Stimulated activated CD4-positive, alpha-beta T cell treated with anti-CD3 and anti-CD28 coated beads, Interleukin-15, amount 100 ng/mL, for 24 hours (primary cell): ENCODE measurements around the gene BICDL2.
A peak's percentile ranks its signal among the peaks of the same experiment; 100 is the strongest.

Source experiments
- DNase-seq: peaks from one replicate; pipeline ENCODE4 v3.0.0-alpha.2; 2020

Gene BICDL2

DNA sequence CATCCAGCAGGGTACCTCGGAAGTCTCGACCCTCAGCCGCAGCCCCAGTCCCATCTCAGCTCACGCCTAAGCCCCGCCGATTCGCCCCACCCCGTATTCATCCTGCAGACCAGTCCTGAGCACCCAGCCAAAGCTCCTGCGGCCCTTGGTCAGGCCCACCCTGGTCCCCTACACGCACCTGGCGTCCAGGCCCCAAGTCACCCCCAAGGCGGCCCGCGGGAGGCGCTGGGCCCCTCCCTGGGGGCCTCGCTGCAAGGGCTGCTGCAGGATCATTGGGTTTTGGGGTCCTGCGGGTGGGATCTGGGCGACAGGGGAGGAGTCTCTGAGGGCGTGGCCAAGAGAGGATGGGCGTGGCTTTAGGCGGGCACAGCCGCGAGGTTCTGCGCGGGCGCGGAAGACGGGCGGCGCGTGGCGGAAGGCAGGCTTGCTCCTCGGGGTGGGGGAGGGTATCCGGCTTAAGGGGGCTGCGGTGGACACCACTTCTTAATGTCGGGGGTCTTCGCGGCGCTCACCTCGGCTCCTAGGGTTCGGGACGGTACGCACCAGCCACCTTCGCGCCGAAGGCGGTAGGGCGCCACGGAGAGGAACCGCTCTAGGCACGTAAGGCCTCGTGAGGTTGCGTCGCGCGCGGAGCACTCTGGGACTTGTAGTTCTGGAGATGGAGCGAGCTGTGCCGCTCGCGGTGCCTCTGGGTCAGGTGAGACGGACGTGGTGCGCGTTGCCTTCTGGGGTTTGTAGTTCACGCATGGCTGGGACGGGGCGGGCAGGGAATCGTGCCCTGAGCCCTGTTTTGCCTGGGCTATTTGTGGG, 12.9 kb downstream of the BICDL2 start, which contains the start of the genes HCFC1R1 and THOC6:
Gene HCFC1R1, minus strand, starts transcription at position 274 of the 810 bp plus-strand sequence. Its CDS starts 1 bp downstream, at position 273.
Gene THOC6, plus strand, starts transcription at position 367 of the 810 bp plus-strand sequence. Its CDS starts 292 bp downstream, at position 659.
- DNase-seq, result peak; percentile 98

DNA sequence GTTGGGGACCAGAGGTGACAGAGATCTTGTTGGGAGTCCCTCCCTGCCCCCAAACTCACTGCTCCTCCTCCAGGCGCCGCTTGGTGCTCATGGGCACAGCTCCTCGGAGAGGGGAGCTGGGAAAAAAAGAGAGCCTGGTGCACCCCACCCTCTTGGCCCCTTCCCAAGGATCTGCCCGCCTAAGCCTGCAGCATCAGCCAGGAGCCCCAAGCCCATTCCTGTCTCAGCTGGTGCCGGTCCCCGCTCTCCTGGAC, 13.4 kb downstream of the BICDL2 start:
- DNase-seq, result peak; percentile 51

- DNase-seq, result peak; percentile 23
Observed at GRCh38 chr16:3022684-3023414, 13.9 kb downstream of the BICDL2 start.

DNA sequence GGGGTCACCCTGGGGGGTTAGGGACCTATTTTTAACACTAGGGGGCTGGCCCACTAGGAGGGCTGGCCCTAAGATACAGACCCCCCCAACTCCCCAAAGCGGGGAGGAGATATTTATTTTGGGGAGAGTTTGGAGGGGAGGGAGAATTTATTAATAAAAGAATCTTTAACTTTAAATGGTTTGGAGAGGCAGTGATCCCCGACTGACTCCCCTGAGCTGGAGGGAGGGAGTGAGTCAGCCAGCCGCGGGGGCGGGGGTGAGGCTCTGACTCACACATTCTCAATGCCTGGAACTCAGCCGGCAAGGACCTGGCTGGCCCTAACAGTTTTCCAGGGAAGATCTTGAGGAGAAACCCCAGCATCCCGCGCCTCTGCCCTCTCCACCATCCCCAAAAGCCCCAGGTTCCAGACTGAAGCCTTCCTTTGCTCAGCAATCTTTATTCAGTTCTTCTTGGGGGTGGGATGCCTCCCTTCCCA, 14.5 kb downstream of the BICDL2 start:
- DNase-seq, result peak; percentile 95

DNA sequence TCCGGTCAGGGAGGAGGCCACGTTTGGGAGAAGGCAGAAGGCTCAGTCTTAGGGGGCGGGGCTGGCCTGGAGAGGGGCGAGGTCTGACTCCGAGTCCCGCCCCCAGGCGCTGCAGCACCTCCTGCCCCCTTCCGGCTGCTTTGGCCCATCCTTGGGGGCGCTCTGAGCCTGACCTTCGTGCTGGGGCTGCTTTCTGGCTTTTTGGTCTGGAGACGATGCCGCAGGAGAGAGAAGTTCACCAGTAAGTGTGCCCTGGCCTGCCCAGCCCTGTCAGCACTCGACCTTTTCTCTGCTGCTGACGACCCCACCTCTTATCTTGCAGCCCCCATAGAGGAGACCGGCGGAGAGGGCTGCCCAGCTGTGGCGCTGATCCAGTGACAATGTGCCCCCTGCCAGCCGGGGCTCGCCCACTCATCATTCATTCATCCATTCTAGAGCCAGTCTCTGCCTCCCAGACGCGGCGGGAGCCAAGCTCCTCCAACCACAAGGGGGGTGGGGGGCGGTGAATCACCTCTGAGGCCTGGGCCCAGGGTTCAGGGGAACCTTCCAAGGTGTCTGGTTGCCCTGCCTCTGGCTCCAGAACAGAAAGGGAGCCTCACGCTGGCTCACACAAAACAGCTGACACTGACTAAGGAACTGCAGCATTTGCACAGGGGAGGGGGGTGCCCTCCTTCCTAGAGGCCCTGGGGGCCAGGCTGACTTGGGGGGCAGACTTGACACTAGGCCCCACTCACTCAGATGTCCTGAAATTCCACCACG, 15.1 kb downstream of the BICDL2 start:
- DNase-seq, result peak; percentile 94

DNA sequence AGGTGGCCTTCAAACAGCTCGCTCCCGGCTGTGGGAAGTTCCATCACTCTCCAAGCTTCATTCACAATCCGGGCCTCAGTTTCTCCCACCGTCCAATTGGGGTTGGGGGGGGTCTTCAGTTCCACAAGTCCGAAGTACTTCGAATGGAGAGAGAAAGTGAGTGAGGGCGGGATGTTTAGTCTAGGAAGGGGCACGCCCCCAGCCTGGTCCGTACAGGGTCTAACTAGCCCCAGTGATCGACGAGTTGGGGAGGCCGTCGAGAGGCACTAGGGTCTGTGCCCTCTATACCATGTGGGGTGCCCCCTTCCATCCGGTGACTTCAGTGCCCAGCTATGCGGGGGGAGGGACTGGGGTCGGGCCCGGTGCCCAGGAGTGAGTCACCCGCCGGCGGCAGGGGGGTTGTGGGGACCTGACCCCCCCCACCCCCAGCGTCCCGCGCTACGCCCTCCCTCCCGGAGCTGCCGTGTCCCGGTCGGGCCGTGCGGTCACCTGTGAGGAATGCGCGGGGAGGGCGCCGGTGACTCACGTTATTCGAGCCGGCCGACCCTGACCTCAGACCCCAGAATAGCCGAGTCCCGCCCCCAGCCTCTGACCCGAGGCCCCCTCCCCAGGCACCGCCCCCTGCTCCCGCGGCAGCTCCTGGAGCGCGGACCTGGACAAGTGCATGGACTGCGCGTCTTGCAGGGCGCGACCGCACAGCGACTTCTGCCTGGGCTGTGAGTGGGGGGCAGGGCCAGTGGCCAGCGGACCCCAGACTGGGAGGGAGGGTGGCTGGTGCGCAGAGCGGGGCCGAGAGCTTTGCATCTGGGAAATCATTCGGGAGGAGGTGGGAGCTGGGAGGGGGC, 15.9 kb downstream of the BICDL2 start:
- DNase-seq, result peak; percentile 64

DNA sequence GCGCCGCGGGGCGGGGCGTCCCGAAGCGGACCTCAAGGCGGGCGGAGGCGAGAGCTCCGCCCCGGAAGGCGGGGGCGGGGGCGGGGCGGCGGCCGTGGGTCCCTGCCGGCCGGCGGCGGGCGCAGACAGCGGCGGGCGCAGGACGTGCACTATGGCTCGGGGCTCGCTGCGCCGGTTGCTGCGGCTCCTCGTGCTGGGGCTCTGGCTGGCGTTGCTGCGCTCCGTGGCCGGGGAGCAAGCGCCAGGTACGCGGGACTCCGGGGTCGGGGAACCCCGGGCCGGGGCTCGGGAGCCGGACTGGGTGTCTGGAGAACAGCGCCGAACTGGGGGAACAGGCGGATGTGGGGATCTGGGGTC, 16.5 kb downstream of the BICDL2 start, which contains the start of gene TNFRSF12A:
Gene TNFRSF12A, plus strand, starts transcription at position 122 of the 357 bp plus-strand sequence. Its CDS starts 30 bp downstream, at position 152.
- DNase-seq, result peak; percentile 81

- no peak for DNase-seq
Observed at GRCh38 chr16:3019594-3020246, 17.0 kb downstream of the BICDL2 start.

GRCh38 chr16:3017794-3018506, 18.8 kb downstream of the BICDL2 start, which contains the start of gene CLDN6:
Gene CLDN6 (minus strand): TSS chr16:3018183. CDS start chr16:3016021, 2,162 bp downstream.
- DNase-seq, result peak; percentile 52

DNA sequence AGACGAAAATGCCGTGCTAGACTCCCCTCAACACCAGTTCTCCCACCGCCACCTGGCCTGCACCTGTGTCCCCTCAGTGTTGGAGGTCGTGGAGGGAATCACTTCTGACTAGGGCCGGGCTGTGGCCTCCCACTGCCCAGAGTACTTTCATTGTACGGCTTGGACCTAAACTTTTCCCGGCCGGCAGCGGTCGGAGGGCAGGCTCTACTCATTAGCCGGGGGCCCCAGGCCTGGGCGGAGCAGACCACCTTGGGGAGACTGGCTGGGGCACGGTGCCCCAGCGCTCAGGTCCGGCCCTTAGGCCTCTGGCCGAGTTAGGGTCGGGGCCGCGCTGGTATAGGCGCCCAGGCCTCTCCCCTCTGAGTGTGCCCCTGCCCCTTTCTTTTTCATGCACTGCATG, 19.4 kb downstream of the BICDL2 start:
- DNase-seq, result no peak

DNA sequence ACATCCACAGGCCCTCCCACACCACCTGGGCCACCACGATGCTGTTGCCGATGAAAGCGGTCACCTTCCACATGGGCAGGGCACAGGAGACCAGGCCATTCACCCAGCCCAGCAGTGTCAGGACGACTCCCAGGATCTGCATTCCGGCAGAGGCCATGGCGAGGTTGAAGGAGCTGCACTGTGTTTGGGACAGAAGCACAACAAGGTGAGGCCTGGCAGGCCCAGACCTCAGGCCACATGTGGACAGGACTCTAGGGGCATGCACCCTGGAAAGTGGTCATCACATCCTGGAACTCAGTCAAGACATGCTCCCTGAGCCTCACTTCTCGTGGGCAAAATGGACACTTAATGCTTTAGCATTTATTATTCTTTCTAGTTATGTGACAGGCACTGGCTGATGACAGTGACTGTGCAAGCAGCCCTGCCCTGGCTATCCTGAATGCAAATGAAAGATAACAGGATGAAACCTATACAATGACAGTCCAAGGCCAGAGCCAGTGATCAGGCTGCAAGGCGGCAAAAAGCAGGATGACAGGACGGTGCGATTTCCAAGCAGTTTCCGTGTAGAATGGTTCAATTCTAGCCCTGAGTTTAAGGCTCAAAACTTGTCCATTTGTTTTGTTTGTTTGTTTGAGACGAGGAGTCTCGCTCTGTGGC, 20.8 kb downstream of the BICDL2 start:
- DNase-seq, result no peak

- DNase-seq, result no peak
Observed at GRCh38 chr16:3014971-3015370, 21.8 kb downstream of the BICDL2 start.

GRCh38 chr16:3013998-3014690, 22.6 kb downstream of the BICDL2 start:
- DNase-seq, result no peak

GRCh38 chr16:3013491-3013951, 23.2 kb downstream of the BICDL2 start:
- DNase-seq, result no peak

GRCh38 chr16:3012828-3013420, 23.8 kb downstream of the BICDL2 start, which contains the start of gene CLDN9:
Gene CLDN9 (plus strand): TSS chr16:3012923. CDS start chr16:3013363, 440 bp downstream.
- DNase-seq, result no peak

DNA sequence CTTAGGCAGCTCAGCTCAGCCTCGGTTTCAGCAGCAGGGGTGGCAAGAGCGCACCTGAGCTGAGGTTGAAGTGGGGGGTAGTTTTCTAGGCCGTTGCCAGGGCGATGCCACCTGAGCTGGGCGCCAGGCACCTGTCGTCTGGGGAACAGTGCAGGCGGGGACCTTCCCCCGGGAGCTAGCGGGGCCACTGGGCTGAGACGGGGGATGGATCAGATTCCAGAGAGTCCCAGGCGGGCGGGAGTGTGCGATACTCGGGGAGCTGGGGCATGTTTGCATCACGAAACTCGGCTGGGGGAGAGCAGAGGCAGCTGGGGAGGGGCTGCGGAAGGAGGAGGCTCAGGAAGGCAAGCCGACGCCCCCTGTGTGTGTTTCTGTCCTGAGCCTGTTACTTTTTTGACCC, 24.5 kb downstream of the BICDL2 start:
- no peak for DNase-seq

DNA sequence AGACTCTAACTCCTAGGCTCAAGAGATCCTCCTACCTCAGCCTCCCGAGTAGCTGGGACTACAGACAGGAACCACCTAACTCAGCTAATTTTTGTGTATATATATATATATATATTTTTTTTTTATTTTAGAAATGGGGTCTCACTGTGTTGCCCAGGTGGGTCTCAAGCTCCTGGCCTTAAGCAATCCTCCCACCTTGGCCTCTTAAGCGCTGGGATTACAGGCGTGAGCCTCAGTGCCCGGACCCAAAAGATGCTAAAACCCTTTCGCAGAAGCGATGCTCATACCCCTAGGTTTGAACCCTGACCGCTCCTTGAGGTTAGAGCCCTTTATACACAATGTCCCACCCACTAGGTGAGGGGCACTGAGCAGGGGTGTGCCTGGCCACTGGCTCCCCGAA, 26.2 kb downstream of the BICDL2 start:
- no peak for DNase-seq

GRCh38 chr16:3009568-3010390, 27.0 kb downstream of the BICDL2 start:
- DNase-seq, result no peak
